ENCODE results near the gene PACSIN2. TPM values are rescaled to one million over a fixed set of nuclear protein-coding genes. Genes with fewer than 3 reads are reported as not detected.

The PACSIN2 gene
- total and polyA plus RNA-seq, 10 of the 15 experiments (the other 5 are each of a cell fraction or from before 2014, with no cell fraction given) = 0.93 to 78.7 (median 46.8) TPM

DNA sequence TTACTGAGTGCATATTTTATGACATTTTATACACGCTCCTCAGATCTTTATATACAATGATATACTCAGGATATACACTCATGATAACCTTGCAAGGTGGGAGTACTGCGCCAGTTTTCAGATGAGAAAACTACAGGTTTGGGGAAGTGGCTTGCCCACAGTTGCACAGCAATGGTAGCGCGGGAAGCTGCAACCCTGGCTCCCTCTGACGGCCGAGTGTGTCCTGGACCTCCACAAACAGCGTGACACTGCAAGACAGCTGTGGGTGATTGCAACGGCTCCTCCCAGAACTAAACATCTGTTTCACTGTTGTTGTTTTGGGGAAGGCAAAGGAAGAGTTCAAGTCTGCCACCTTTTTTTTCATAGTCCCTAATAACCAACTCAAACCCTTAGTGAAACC lies 47.0 kb downstream of the PACSIN2 start (continued):
- TF ChIP-seq, protein P1, sequence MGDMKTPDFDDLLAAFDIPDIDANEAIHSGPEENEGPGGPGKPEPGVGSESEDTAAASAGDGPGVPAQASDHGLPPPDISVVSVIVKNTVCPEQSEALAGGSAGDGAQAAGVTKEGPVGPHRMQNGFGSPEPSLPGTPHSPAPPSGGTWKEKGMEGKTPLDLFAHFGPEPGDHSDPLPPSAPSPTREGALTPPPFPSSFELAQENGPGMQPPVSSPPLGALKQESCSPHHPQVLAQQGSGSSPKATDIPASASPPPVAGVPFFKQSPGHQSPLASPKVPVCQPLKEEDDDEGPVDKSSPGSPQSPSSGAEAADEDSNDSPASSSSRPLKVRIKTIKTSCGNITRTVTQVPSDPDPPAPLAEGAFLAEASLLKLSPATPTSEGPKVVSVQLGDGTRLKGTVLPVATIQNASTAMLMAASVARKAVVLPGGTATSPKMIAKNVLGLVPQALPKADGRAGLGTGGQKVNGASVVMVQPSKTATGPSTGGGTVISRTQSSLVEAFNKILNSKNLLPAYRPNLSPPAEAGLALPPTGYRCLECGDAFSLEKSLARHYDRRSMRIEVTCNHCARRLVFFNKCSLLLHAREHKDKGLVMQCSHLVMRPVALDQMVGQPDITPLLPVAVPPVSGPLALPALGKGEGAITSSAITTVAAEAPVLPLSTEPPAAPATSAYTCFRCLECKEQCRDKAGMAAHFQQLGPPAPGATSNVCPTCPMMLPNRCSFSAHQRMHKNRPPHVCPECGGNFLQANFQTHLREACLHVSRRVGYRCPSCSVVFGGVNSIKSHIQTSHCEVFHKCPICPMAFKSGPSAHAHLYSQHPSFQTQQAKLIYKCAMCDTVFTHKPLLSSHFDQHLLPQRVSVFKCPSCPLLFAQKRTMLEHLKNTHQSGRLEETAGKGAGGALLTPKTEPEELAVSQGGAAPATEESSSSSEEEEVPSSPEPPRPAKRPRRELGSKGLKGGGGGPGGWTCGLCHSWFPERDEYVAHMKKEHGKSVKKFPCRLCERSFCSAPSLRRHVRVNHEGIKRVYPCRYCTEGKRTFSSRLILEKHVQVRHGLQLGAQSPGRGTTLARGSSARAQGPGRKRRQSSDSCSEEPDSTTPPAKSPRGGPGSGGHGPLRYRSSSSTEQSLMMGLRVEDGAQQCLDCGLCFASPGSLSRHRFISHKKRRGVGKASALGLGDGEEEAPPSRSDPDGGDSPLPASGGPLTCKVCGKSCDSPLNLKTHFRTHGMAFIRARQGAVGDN (IDR thresholded peaks at IDR 0.05) = no peak
- TF ChIP-seq, protein P2, sequence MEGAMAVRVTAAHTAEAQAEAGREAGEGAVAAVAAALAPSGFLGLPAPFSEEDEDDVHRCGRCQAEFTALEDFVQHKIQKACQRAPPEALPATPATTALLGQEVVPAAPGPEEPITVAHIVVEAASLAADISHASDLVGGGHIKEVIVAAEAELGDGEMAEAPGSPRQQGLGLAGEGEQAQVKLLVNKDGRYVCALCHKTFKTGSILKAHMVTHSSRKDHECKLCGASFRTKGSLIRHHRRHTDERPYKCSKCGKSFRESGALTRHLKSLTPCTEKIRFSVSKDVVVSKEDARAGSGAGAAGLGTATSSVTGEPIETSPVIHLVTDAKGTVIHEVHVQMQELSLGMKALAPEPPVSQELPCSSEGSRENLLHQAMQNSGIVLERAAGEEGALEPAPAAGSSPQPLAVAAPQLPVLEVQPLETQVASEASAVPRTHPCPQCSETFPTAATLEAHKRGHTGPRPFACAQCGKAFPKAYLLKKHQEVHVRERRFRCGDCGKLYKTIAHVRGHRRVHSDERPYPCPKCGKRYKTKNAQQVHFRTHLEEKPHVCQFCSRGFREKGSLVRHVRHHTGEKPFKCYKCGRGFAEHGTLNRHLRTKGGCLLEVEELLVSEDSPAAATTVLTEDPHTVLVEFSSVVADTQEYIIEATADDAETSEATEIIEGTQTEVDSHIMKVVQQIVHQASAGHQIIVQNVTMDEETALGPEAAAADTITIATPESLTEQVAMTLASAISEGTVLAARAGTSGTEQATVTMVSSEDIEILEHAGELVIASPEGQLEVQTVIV (IDR thresholded peaks at IDR 0.05; ENCODE audit: borderline replicate concordance, partially characterized antibody) = no peak
- no peak for TF ChIP-seq FOXK2 (IDR thresholded peaks at IDR 0.05)
- TF ChIP-seq MTA3 (IDR thresholded peaks at IDR 0.05; ENCODE audit: borderline replicate concordance, low read length) = no peak
- no peak for TF ChIP-seq MTA2 (IDR thresholded peaks at IDR 0.05; ENCODE audit: low read depth)
- TF ChIP-seq, protein P3, sequence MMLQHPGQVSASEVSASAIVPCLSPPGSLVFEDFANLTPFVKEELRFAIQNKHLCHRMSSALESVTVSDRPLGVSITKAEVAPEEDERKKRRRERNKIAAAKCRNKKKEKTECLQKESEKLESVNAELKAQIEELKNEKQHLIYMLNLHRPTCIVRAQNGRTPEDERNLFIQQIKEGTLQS (IDR thresholded peaks at IDR 0.05; ENCODE audit: borderline replicate concordance, extremely low read depth, low read depth, low read length) = no peak
- TF ChIP-seq, protein P4, sequence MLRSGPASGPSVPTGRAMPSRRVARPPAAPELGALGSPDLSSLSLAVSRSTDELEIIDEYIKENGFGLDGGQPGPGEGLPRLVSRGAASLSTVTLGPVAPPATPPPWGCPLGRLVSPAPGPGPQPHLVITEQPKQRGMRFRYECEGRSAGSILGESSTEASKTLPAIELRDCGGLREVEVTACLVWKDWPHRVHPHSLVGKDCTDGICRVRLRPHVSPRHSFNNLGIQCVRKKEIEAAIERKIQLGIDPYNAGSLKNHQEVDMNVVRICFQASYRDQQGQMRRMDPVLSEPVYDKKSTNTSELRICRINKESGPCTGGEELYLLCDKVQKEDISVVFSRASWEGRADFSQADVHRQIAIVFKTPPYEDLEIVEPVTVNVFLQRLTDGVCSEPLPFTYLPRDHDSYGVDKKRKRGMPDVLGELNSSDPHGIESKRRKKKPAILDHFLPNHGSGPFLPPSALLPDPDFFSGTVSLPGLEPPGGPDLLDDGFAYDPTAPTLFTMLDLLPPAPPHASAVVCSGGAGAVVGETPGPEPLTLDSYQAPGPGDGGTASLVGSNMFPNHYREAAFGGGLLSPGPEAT (IDR thresholded peaks at IDR 0.05; ENCODE audit: low read depth) = no peak
- TF ChIP-seq IKZF2 (IDR thresholded peaks at IDR 0.05) = no peak
- TF ChIP-seq PML (IDR thresholded peaks at IDR 0.05; ENCODE audit: low read length) = no peak
- TF ChIP-seq, protein P5, sequence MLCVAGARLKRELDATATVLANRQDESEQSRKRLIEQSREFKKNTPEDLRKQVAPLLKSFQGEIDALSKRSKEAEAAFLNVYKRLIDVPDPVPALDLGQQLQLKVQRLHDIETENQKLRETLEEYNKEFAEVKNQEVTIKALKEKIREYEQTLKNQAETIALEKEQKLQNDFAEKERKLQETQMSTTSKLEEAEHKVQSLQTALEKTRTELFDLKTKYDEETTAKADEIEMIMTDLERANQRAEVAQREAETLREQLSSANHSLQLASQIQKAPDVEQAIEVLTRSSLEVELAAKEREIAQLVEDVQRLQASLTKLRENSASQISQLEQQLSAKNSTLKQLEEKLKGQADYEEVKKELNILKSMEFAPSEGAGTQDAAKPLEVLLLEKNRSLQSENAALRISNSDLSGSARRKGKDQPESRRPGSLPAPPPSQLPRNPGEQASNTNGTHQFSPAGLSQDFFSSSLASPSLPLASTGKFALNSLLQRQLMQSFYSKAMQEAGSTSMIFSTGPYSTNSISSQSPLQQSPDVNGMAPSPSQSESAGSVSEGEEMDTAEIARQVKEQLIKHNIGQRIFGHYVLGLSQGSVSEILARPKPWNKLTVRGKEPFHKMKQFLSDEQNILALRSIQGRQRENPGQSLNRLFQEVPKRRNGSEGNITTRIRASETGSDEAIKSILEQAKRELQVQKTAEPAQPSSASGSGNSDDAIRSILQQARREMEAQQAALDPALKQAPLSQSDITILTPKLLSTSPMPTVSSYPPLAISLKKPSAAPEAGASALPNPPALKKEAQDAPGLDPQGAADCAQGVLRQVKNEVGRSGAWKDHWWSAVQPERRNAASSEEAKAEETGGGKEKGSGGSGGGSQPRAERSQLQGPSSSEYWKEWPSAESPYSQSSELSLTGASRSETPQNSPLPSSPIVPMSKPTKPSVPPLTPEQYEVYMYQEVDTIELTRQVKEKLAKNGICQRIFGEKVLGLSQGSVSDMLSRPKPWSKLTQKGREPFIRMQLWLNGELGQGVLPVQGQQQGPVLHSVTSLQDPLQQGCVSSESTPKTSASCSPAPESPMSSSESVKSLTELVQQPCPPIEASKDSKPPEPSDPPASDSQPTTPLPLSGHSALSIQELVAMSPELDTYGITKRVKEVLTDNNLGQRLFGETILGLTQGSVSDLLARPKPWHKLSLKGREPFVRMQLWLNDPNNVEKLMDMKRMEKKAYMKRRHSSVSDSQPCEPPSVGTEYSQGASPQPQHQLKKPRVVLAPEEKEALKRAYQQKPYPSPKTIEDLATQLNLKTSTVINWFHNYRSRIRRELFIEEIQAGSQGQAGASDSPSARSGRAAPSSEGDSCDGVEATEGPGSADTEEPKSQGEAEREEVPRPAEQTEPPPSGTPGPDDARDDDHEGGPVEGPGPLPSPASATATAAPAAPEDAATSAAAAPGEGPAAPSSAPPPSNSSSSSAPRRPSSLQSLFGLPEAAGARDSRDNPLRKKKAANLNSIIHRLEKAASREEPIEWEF (IDR thresholded peaks at IDR 0.05; ENCODE audit: insufficient replicate concordance, low read depth, low read length) = no peak
- TF ChIP-seq RUNX3 (IDR thresholded peaks at IDR 0.05; ENCODE audit: low read length) = peak; percentile 18; the same call in 1 of the 2 replicates
- no peak for TF ChIP-seq ZNF622 (IDR thresholded peaks at IDR 0.05)
- TF ChIP-seq, protein P6, sequence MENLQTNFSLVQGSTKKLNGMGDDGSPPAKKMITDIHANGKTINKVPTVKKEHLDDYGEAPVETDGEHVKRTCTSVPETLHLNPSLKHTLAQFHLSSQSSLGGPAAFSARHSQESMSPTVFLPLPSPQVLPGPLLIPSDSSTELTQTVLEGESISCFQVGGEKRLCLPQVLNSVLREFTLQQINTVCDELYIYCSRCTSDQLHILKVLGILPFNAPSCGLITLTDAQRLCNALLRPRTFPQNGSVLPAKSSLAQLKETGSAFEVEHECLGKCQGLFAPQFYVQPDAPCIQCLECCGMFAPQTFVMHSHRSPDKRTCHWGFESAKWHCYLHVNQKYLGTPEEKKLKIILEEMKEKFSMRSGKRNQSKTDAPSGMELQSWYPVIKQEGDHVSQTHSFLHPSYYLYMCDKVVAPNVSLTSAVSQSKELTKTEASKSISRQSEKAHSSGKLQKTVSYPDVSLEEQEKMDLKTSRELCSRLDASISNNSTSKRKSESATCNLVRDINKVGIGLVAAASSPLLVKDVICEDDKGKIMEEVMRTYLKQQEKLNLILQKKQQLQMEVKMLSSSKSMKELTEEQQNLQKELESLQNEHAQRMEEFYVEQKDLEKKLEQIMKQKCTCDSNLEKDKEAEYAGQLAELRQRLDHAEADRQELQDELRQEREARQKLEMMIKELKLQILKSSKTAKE (IDR thresholded peaks at IDR 0.05; ENCODE audit: low read depth, poor library complexity, severe bottlenecking) = no peak
- no peak for TF ChIP-seq RELA (IDR thresholded peaks at IDR 0.05; ENCODE audit: borderline replicate concordance, partially characterized antibody)

Data from GM12878 (cell line).